GM12878 (cell line): ENCODE data around the gene BTG2. TPM values are rescaled to one million over a fixed set of nuclear protein-coding genes. Genes with fewer than 3 reads are reported as not detected.

ENCODE experiments used
- ATAC-seq: fragments of 200-7000 bp; cut with Tn5 transposase; 3 replicates; pipeline ENCODE4 v1.9.1; 2020; ENCODE audit warnings: mild to moderate bottlenecking, moderate library complexity
- BruUV-seq: library from RNA; stranded (reverse); fragments of 400-500 nt; replicated peaks from 2 replicates; lab custom pipeline; 2021; lab: Mats Ljungman, UMichigan
- CTCF ChIA-PET: fragments of 300-600 bp; sonication (Branson Sonifier 250); formaldehyde crosslinking; extraction: SDS; loops from one replicate; lab custom pipeline; 2021; ENCODE audit warnings: inconsistent platforms; lab: Yijun Ruan, JAX
- POLR2A ChIA-PET: fragments of 350-600 bp; formaldehyde crosslinking; extraction: SDS; loops from one replicate; lab custom pipeline; 2021; ENCODE audit warnings: inconsistent platforms; lab: Charles Lee
- RAD21 ChIA-PET: fragments of 300-600 bp; sonication (Branson Sonifier 250); formaldehyde crosslinking; loops from one replicate; lab custom pipeline; 2023; ENCODE audit warnings: antibody characterized with exemption; ENCODE audit not compliant: unreplicated experiment; lab: Charles Lee
- SMC1A ChIA-PET: fragments of 300-600 bp; sonication (Branson Sonifier 250); formaldehyde crosslinking; loops from one replicate; lab custom pipeline; 2023; ENCODE audit not compliant: unreplicated experiment, uncharacterized antibody; lab: Charles Lee
- DNase-seq: peaks from one replicate; pipeline ENCODE4 v3.0.0-alpha.2; 2011; ENCODE audit warnings: low read depth, low spot score
- FAIRE-seq: peaks from 3 replicates; lab custom pipeline; 2011; peaks lifted over from hg19 to GRCh38; lab: Jason Lieb, UNC
- H2AFZ ChIP-seq: 2 replicates; pipeline ENCODE4 v1.6.0; 2011; ENCODE audit warnings: low read depth, low read length, control low read depth; ENCODE audit not compliant: control insufficient read depth
- H3K27ac ChIP-seq: 2 replicates; pipeline ENCODE4 v1.5.1; 2011; ENCODE audit warnings: control low read depth; ENCODE audit not compliant: control insufficient read depth, insufficient read depth
- H3K27me3 ChIP-seq, 2 experiments: replicated peaks in 1 of 2; 2 replicates each; pipeline versions ENCODE4 v1.6.0 to v1.6.1; 2011; ENCODE audit warnings: low read length in 1 of 2; ENCODE audit not compliant: control insufficient read depth in 2 of 2, insufficient read depth in 2 of 2
- H3K36me3 ChIP-seq, 2 experiments: 2 replicates each; pipeline ENCODE4 v1.5.1; 2011; ENCODE audit warnings: low read length in 1 of 2; ENCODE audit not compliant: control insufficient read depth in 2 of 2, insufficient read depth in 2 of 2
- H3K4me1 ChIP-seq: 2 replicates; pipeline ENCODE4 v1.6.1; 2011; ENCODE audit warnings: mild to moderate bottlenecking, low read length, moderate library complexity, mixed read lengths; ENCODE audit not compliant: control insufficient read depth, insufficient read depth
- H3K4me2 ChIP-seq: 2 replicates; pipeline ENCODE4 v1.6.0; 2011; ENCODE audit warnings: control low read depth; ENCODE audit not compliant: control insufficient read depth, insufficient read depth
- H3K4me3 ChIP-seq: fragments of 200-600 bp; sonication (generic); 2 replicates; pipeline ENCODE4 v1.5.1; 2016
- H3K79me2 ChIP-seq: 2 replicates; pipeline ENCODE4 v1.6.0; 2011; ENCODE audit warnings: low read length; ENCODE audit not compliant: control insufficient read depth, insufficient read depth
- H3K9ac ChIP-seq: 2 replicates; pipeline ENCODE4 v1.8.0; 2011; ENCODE audit warnings: low read length, control low read depth, mixed read lengths; ENCODE audit not compliant: control insufficient read depth, insufficient read depth
- H3K9me3 ChIP-seq: replicated peaks from 3 replicates; pipeline ENCODE4 v1.5.1; 2011; ENCODE audit warnings: mild to moderate bottlenecking, low read length; ENCODE audit not compliant: control insufficient read depth, insufficient read depth
- H4K20me1 ChIP-seq: 2 replicates; pipeline ENCODE4 v1.6.0; 2011; ENCODE audit not compliant: control insufficient read depth, insufficient read depth
- ATF7 ChIP-seq: fragments of 450-650 bp; IDR thresholded peaks from 2 replicates; pipeline ENCODE4 v1.6.1; 2016; ENCODE audit warnings: low read depth, mild to moderate bottlenecking
- BCL3 ChIP-seq: IDR thresholded peaks from 2 replicates; pipeline ENCODE4 v1.6.1; 2011; ENCODE audit warnings: borderline replicate concordance, low read depth, mild to moderate bottlenecking, moderate library complexity, low read length; ENCODE audit not compliant: insufficient read depth, poor library complexity, severe bottlenecking
- BHLHE40 ChIP-seq, 2 experiments: fragments of 450-650 bp in 1 of 2; IDR thresholded peaks; 2 replicates each; pipeline ENCODE4 v1.6.1; 2011 to 2017; ENCODE audit warnings: low read depth in 2 of 2, borderline replicate concordance in 1 of 2, improper control_type of control experiment in 1 of 2, low read length in 1 of 2, mild to moderate bottlenecking in 1 of 2
- EP300 ChIP-seq, 2 experiments: fragments of 150-350 bp in 1 of 2; IDR thresholded peaks; 2 replicates each; pipeline ENCODE4 v1.6.1; 2011 to 2012; ENCODE audit warnings: low read depth in 2 of 2, low read length in 2 of 2, borderline replicate concordance in 1 of 2, improper control_type of control experiment in 1 of 2, inconsistent platforms in 1 of 2; ENCODE audit not compliant: control insufficient read depth in 1 of 2
- GABPA ChIP-seq: IDR thresholded peaks from 2 replicates; pipeline ENCODE4 v1.6.1; 2014; ENCODE audit warnings: antibody characterized with exemption, low read depth, mild to moderate bottlenecking, inconsistent platforms
- IKZF1 ChIP-seq: fragments of 450-650 bp; conservative IDR thresholded peaks from 2 replicates; pipeline ENCODE4 v1.6.1; 2017; ENCODE audit warnings: antibody characterized with exemption, mild to moderate bottlenecking
- IKZF2 ChIP-seq, 2 experiments: fragments of 450-650 bp; IDR thresholded peaks; 2 replicates each; pipeline ENCODE4 v1.6.1; 2017; ENCODE audit warnings: mild to moderate bottlenecking in 2 of 2, moderate library complexity in 2 of 2
- JUND ChIP-seq: IDR thresholded peaks from 2 replicates; pipeline ENCODE4 v1.6.1; 2012; ENCODE audit warnings: low read depth, mild to moderate bottlenecking, low read length, improper control_type of control experiment, moderate library complexity
- MTA2 ChIP-seq: fragments of 450-650 bp; IDR thresholded peaks from 2 replicates; pipeline ENCODE4 v1.6.1; 2016; ENCODE audit warnings: low read depth, mild to moderate bottlenecking, moderate library complexity
- MXI1 ChIP-seq: fragments of 150-350 bp; IDR thresholded peaks from 2 replicates; pipeline ENCODE4 v1.6.1; 2011; ENCODE audit warnings: low read depth, mild to moderate bottlenecking, inconsistent platforms, low read length, improper control_type of control experiment
- NFYB ChIP-seq: IDR thresholded peaks from 2 replicates; pipeline ENCODE4 v1.6.1; 2011; ENCODE audit warnings: low read depth, mild to moderate bottlenecking, low read length, improper control_type of control experiment, moderate library complexity; ENCODE audit not compliant: insufficient read depth
- POLR2AphosphoS5 ChIP-seq: IDR thresholded peaks from 2 replicates; pipeline ENCODE4 v1.6.1; 2011; ENCODE audit warnings: mild to moderate bottlenecking, low read length, inconsistent platforms
- RELA ChIP-seq: fragments of 450-650 bp; IDR thresholded peaks from 2 replicates; pipeline ENCODE4 v1.8.0; 2014; ENCODE audit warnings: borderline replicate concordance; ENCODE audit not compliant: partially characterized antibody
- SIX5 ChIP-seq: IDR thresholded peaks from 2 replicates; pipeline ENCODE4 v1.6.1; 2011; ENCODE audit warnings: mild to moderate bottlenecking, low read depth, low read length, moderate library complexity; ENCODE audit not compliant: severe bottlenecking
- SMC3 ChIP-seq: IDR thresholded peaks from 2 replicates; pipeline ENCODE4 v1.6.1; 2011; ENCODE audit warnings: low read length, improper control_type of control experiment, borderline replicate concordance
- TAF1 ChIP-seq: IDR thresholded peaks from 2 replicates; pipeline ENCODE4 v1.6.1; 2011; ENCODE audit warnings: mild to moderate bottlenecking, low read depth, low read length, borderline replicate concordance
- WGBS: methylation state at CpG from one replicate; pipeline ENCODE4 v1.1.6; 2016; ENCODE audit warnings: low lambda C conversion rate; ENCODE audit not compliant: insufficient replicate concordance, insufficient coverage; ENCODE audit errors: missing lambda C conversion rate; 5-methylcytosine and 5-hydroxymethylcytosine counted together
- in situ Hi-C: fragments of 300-500 bp; cut with MboI; formaldehyde crosslinking; loops from 9 replicates; pipeline ENCODE4 v1.14.3; 2018; ENCODE audit warnings: mixed read lengths
- intact Hi-C: fragments of 100-400 bp; cut with micrococcal nuclease; formaldehyde crosslinking; loops from one replicate; pipeline ENCODE4 v1.14.2; 2022; ENCODE audit not compliant: unreplicated experiment
- polyA plus RNA-seq, 11 experiments: library from polyadenylated mRNA; depleted of rRNA in 4 of 11; unstranded in 6 of 11; stranded (reverse) in 5 of 11; fragments of >200 nt; fragmentation: Nextera tagmentation in 4 of 11; fragmentation: Illumina TruSeq in 1 of 11; extraction: Ambion mirVana in 4 of 11; extraction: Trizol in 1 of 11; gene quantifications; 1 replicate in 1 of 11; 2 replicates in 10 of 11; pipeline versions ENCODE4 v1.2.1 to v1.2.3, GENCODE V29; 2011 to 2016; ENCODE audit warnings: inconsistent platforms in 2 of 11, missing spikeins in 2 of 11, low read depth in 1 of 11
- total RNA-seq, 4 experiments: library from RNA; depleted of rRNA in 3 of 4; stranded (reverse); fragments of >200 nt in 3 of 4; fragmentation: Illumina TruSeq in 1 of 4; extraction: Trizol in 1 of 4; gene quantifications; 2 replicates each; pipeline versions ENCODE4 v1.2.1 to v1.2.3, GENCODE V29; 2013 to 2021
- TF ChIP-seq, protein P1 (sequence below): fragments of 450-650 bp; formaldehyde crosslinking; IDR thresholded peaks from 2 replicates; pipeline ENCODE4 v1.4.0; 2022; ENCODE audit warnings: mild to moderate bottlenecking, moderate library complexity

The BTG2 gene
- total and polyA plus RNA-seq, 10 of the 15 experiments (the other 5 are each of a cell fraction or from before 2014, with no cell fraction given) = 23.3 to 160 (median 98.1) TPM

- H3K36me3 ChIP-seq = no peaks in the 10 kb centered on the region
- intact Hi-C loops (loop anchor here (1.0 kb wide), 2 partner anchors 34 to 38 kb away; no protein-coding TSS in a partner anchor), in situ Hi-C loops (loop anchor here (25.0 kb wide), 1 partner anchor 1225 kb away; the partner anchor contains the start of gene MDM4)
- ATAC-seq (peak; percentile 68), FAIRE-seq (peak; percentile 74), DNase-seq (peak; percentile 98)
- H3K4me3 ChIP-seq = peak overlapping the region; percentile 25; the same call in 1 of the 2 replicates
- CTCF ChIA-PET = interaction anchor here (6.2 to 14.4 kb wide), 6 partner anchors 11 to 51 kb away, joined by 52 to 207 read pairs (median 89); partner anchors contain the start of gene BTG2
- H2AFZ ChIP-seq = peak overlapping the region; percentile 31; the same call in 1 of the 2 replicates
- peak overlapping the region; percentile 73 for H3K9ac ChIP-seq
- WGBS = 1% methylated on average over 9 of the region's 9 CpGs
- H4K20me1 ChIP-seq = no peaks in the 10 kb centered on the region
- RAD21 ChIA-PET = interaction anchor here (0.9 to 30.0 kb wide), 6 partner anchors 14 to 49 kb away, joined by 3 to 541 read pairs (median 154); partner anchors contain the start of gene BTG2
- peak overlapping the region; percentile 93 for H3K4me2 ChIP-seq
- H3K4me1 ChIP-seq = peaks cover 71% of the 10 kb centered on the region
- peaks cover 16% of the 10 kb centered on the region for H3K79me2 ChIP-seq
- no peaks in the 10 kb centered on the region for H3K9me3 ChIP-seq
- no TSS peak for BruUV-seq
- SMC1A ChIA-PET = interaction anchor here (0.9 to 30.2 kb wide), 6 partner anchors 21 to 156 kb away, joined by 3 to 590 read pairs (median 14); partner anchors contain the start of gene BTG2
- no peaks in the 10 kb centered on the region for H3K27me3 ChIP-seq
- POLR2A ChIA-PET = interaction anchor here (0.8 to 20.0 kb wide), 8 partner anchors 9 to 94 kb away, joined by 4 to 395 read pairs (median 76); partner anchors contain the start of gene BTG2
- H3K27ac ChIP-seq = peak overlapping the region; percentile 100
- peak; percentile 74 for TF ChIP-seq POLR2AphosphoS5
- no peak for TF ChIP-seq SIX5
- TF ChIP-seq, protein P1, sequence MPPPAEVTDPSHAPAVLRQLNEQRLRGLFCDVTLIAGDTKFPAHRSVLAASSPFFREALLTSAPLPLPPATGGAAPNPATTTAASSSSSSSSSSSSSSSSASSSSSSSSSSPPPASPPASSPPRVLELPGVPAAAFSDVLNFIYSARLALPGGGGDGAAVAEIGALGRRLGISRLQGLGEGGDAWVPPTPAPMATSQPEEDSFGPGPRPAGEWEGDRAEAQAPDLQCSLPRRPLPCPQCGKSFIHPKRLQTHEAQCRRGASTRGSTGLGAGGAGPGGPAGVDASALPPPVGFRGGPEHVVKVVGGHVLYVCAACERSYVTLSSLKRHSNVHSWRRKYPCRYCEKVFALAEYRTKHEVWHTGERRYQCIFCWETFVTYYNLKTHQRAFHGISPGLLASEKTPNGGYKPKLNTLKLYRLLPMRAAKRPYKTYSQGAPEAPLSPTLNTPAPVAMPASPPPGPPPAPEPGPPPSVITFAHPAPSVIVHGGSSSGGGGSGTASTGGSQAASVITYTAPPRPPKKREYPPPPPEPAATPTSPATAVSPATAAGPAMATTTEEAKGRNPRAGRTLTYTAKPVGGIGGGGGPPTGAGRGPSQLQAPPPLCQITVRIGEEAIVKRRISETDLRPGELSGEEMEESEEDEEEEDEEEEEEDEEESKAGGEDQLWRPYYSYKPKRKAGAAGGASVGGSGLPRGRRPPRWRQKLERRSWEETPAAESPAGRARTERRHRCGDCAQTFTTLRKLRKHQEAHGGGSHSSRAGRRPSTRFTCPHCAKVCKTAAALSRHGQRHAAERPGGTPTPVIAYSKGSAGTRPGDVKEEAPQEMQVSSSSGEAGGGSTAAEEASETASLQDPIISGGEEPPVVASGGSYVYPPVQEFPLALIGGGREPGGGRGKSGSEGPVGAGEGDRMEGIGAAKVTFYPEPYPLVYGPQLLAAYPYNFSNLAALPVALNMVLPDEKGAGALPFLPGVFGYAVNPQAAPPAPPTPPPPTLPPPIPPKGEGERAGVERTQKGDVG (CRISPR knock-in tag) = 0 out of 2 replicates have a peak, but pooled peaks have one; percentile 21
- TF ChIP-seq MXI1 = peak; percentile 71; the same call in 1 of the 2 replicates
- peak; percentile 24; the same call in 1 of the 2 replicates for TF ChIP-seq SMC3
- TF ChIP-seq JUND = no peak; the same call in 1 of the 2 replicates
- TF ChIP-seq IKZF2 (IDR thresholded peaks at IDR 0.05) = peak; percentile 97 to 98
- TF ChIP-seq ATF7 = peak; percentile 99
- TF ChIP-seq RELA = peak; percentile 81
- TF ChIP-seq IKZF1 = peak; percentile 97
- TF ChIP-seq GABPA = no peak
- peak; percentile 93 for TF ChIP-seq MTA2
- peak; percentile 65; the same call in 1 of the 2 replicates for TF ChIP-seq NFYB
- peak; percentile 97 for TF ChIP-seq BCL3
- TF ChIP-seq BHLHE40 (IDR thresholded peaks at IDR 0.05; ENCODE audit: borderline replicate concordance in 1 of 2, low read depth in 2 of 2, low read length in 1 of 2) = peak; percentile 76 to 77; a peak in 2 of 4 replicates
- peak; percentile 84; the same call in 1 of the 2 replicates for TF ChIP-seq TAF1
- TF ChIP-seq EP300 (IDR thresholded peaks at IDR 0.05; ENCODE audit: borderline replicate concordance in 1 of 2, control insufficient read depth in 1 of 2, low read depth in 2 of 2, low read length in 2 of 2) = peak; percentile 97 to 98
Measured at GRCh38 chr1:203287109-203287893, 18.0 kb upstream of the BTG2 start.
